Astrocyte (in vitro differentiated cells and primary cell): Measurements from ENCODE around the gene SLC29A3.

ENCODE experiments used
- CTCF ChIP-seq: IDR thresholded peaks from 2 replicates; pipeline ENCODE4 v1.5.1; 2011; ENCODE audit warnings: low read depth, mild to moderate bottlenecking, inconsistent platforms, low read length, moderate library complexity; ENCODE audit not compliant: insufficient read depth
- EZH2 ChIP-seq: IDR thresholded peaks from 2 replicates; pipeline ENCODE4 v1.6.1; 2012; ENCODE audit warnings: mild to moderate bottlenecking, low read length, inconsistent platforms; ENCODE audit not compliant: insufficient read depth

GRCh38 chr10:71269301-71270288 is 49.5 kb upstream of the SLC29A3 start:
- TF ChIP-seq CTCF (no peak), EZH2 (no peak)
